ENCODE results near the gene DDAH1.

DDAH1 gene

DNA sequence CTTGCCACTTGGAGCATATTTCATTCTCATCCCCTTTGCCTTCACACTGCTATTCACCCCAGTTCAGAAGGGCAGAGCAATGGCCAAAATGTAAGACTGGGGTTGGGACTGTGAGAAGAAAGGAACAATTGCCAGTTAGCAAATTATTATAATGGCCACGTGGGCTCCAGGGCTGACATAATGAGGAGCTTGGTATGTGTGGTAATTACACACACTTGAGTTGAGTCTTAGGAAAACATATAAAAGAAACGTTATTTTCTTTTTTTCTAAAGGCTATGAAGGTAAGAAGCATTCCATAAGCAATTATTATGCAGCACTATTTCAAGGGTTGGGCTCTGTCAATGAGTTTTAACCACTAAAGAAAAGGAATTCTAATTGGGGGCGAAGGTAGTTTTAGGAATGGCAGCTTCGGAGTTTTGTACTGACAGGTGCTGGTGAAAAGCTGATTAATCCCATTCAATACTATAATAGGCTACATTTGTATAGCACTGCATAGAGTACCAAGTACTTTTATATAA, 156.1 kb downstream of the DDAH1 start:
- no peak for DNase-seq (ENCODE audit: low read depth in 2 of 3, low spot score in 2 of 3)

DNA sequence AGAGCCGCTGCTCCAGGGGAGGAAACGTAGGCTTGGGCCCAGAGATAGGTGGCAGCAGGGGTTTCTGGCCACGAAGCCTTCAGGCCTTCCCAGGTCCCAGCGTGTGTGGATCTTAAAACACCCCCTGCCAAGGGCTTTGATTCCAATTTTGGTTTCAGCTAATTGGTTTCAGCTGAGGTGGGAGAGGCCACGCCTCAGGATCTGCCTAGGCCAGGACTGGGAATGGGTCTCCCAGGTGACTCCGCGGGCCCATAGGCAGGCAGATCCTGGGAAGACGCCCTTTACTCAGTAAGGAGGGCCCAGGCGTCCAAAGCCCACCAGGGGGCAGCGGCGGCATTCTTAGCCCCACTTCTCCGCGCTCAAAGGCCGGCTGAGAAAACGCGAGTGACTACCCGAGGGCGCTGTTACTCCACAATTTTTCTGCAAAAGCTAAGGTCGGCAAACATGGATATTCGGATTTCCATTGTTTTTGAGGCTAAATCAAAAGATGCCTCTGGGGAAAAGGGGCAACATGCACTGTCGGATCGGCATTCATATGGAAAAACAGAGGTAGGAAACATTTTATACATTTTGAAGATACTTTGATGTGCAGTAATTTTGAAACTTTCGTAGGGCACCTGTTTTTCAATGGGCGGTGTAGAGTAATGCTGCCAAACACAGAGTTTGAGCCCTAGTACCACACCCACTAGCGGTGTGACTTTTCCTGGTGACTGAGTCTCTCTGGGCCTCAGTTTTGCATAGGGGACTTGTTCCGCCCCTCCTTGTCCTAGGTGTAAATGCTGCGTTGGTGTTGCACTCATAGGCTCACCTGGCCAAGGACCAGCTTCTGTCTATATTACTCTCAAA, 156.7 kb downstream of the DDAH1 start:
- peak; percentile 32 to 61 (median 45) for DNase-seq (ENCODE audit: low read depth in 2 of 3, low spot score in 2 of 3)

DNA sequence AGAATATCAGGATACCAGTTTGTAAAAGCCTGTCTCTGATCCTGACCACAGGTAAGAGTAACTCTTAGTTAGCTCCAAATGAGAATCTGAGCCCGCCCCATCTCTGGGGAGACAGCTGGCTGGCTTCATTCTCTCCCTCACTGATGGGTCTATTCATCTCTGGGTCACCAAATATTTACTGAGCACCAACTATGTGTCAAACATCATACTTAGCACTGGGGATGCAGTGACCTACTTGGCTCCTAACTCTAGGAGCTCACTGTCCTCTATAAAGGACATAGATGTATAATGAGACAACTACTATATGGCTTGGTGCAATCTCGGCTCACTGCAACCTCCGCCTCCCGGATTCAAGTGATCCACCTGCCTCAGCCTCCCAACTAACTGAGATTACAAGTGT, 158.7 kb downstream of the DDAH1 start:
- no peak for DNase-seq (ENCODE audit: low read depth in 2 of 3, low spot score in 2 of 3)

DNA sequence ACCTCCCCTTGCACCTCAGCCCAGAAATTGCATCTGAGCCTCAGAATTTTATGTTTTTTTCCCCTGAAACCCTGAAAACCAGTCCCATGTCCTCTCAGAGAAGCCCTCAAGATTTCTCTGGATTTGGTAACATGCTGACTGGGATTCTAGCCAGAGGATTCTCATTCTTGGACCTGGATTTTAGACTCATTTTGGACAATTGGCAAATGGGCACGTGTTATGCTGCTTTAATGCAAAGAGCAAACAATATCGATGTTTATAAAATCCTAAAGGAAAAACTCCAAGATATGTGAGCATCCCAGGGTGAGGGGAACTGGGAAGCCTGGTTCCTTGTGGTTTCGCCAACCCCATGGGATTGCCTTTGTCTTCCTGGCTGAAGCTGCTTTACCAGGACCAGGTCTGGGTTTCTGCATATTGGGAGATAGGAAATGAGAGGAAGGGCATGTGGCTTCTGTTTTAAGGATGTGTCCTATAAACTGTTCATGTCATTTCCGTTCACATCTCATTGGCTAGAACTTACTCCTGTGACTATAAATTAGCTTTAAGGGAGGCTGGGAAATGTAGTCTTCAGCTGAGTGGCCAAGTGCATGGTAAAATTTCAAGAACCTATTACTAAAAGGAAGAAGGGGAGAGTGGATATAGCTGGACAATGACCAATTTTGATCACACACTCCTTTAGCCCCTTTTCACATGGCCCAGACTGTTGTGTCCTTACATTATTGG, 161.4 kb downstream of the DDAH1 start:
- no peak for DNase-seq (ENCODE audit: low read depth in 2 of 3, low spot score in 2 of 3)

GRCh38 chr1:85300140-85300539, 164.8 kb downstream of the DDAH1 start:
- DNase-seq (ENCODE audit: low read depth in 2 of 3, low spot score in 2 of 3), result no peak

GRCh38 chr1:85297855-85298629, 166.9 kb downstream of the DDAH1 start:
- peak in 2 of 3 experiments; percentile 39 to 61 for DNase-seq (ENCODE audit: low read depth in 2 of 3, low spot score in 2 of 3)

GRCh38 chr1:85297538-85297854, 167.5 kb downstream of the DDAH1 start:
- no peak for DNase-seq (ENCODE audit: low read depth in 2 of 3, low spot score in 2 of 3)

- no peak for DNase-seq (ENCODE audit: low read depth in 2 of 3, low spot score in 2 of 3)
These were observed 168.0 kb downstream of the DDAH1 start for GRCh38 chr1:85296980-85297379.

DNA sequence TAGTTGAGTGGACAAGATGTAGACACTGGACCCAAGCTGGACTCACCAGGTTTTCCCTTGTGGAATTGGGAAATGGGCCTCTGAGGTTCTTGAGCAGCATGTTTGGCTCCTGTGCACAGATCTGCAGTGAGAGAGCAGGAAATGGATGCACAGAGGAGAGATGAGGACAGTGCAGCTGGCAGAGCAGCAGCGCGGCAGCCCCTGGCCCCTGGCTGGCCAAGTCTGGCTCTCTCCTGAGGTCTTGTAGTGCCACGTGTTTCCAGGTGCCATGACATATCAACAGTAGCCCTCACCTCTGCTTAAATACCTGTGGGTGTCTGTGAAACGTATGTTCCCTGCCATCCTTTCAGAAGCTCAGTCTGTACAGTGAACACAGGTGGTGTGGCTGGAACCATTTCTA, 169.3 kb downstream of the DDAH1 start:
- no peak for DNase-seq (ENCODE audit: low read depth in 2 of 3, low spot score in 2 of 3)

- DNase-seq (ENCODE audit: low read depth in 2 of 3, low spot score in 2 of 3), result no peak
These were observed 169.9 kb downstream of the DDAH1 start for GRCh38 chr1:85295006-85295431.

DNA sequence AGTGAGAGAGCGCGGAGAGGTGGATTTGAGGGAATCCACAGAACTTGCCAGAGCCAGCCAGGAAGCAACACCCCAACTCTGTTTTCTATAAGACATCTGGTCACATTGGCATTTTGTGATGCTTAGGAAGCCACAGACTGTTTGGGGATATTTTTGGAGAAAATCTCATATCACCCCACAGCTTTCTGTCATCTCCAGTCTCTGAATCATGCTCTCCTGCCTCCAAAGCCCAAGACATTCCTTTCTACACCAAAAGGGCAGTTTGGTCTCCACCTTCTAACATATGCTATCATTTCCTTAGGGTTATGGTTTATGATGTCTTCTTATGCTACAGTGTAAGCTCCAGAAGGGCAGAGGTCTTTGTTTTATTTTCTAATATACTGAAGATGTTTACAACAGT, 174.1 kb downstream of the DDAH1 start:
- DNase-seq (ENCODE audit: low read depth in 2 of 3, low spot score in 2 of 3), result no peak

- no peak for DNase-seq (ENCODE audit: low read depth in 2 of 3, low spot score in 2 of 3)
These were observed 175.1 kb downstream of the DDAH1 start for GRCh38 chr1:85289848-85290335.

DNA sequence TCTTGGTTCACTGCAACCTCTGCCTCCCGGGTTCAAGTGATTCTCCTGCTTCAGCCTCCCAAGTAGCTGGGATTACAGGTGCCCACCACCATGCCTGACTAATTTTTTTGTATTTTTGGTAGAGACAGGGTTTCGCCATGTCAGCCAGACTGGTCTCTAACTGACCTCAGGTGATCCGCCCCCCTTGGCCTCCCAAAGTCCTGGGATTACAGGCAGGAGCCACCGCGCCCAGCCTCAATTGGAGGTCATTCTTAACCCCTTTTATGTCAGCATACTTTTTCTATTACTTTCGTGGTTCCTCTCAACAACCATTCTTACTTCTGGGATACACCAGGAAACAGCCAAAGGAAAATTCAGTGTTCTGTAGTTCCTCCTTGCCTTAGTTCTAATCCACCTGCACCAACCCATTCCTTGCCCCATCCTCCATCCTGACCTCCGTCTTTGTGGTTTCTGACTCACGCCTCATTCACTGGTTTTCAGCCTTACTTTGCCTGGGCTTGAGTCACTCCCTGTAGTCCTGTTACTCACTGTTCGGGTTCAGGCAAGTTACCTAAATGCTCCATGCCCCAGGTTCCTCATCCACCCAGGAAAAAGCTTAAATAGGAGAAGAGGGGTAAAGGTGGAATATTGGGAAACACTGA, 175.6 kb downstream of the DDAH1 start:
- DNase-seq (ENCODE audit: low read depth in 2 of 3, low spot score in 2 of 3), result no peak

- no peak for DNase-seq (ENCODE audit: low read depth in 2 of 3, low spot score in 2 of 3)
These were observed 180.8 kb downstream of the DDAH1 start for GRCh38 chr1:85284202-85284601.

DNA sequence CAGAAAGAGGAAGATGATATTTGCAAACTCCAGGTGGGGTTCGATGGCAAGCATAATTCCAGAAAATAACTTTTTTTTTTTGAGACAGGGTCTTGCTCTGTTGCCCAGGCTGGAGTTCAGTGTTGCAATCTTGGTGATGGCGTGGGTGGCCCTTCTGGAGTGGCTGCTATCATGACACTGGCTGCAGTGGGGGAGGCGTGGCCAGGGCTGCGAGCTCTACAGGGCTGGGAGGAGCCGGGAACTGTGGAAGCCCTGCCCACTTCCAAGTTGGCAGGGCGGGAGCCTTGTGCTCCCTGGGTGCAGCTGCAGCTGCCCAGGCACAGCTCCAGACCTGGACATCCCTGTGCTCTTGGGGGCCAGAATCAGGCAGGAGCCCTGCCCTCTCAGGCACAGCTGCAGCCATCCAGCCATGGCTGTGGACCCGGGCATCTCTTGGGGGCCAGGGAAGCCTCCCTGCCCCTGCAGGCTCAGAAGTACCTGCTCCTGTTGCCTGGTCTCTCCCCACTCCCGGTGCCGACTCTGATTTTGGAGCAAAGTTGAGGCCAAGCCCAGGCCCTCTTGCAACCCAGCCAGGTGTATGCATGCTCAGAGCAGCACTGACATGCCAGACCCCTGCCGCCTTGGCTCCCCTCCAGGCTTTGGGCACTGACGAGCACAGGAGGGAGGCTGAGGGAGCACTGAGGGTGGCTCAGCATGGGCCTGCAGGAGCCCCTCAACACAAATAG, 181.3 kb downstream of the DDAH1 start:
- no peak for DNase-seq (ENCODE audit: low read depth in 2 of 3, low spot score in 2 of 3)

- no peak for DNase-seq (ENCODE audit: low read depth in 2 of 3, low spot score in 2 of 3)
These were observed 182.5 kb downstream of the DDAH1 start for GRCh38 chr1:85282424-85282823.

GRCh38 chr1:85280636-85281035, 184.3 kb downstream of the DDAH1 start:
- no peak for DNase-seq (ENCODE audit: low read depth in 2 of 3, low spot score in 2 of 3)

GRCh38 chr1:85279458-85280080, 185.4 kb downstream of the DDAH1 start:
- DNase-seq (ENCODE audit: low read depth in 2 of 3, low spot score in 2 of 3), result no peak

DNA sequence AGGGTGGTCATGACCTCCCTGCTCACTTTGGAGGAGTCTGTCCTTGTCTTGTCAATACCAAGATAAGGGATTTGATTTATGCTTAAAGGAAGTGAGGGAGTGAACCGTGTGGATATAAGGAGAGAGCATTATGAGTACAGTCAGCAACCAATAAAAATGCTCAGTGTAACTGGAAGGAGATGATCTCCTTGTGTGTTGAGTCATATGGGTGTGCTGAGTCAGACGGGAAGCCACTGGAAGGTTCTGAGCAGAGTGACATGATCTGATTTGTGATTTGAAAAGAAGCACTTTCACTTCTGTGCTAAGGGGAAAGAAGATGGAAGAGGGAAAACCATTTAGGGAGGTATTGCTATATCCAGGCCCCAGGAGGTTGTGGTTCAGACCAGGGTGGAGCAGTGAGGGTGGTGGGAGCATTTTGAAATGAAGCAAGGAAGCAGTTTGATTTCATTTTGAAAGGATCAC, 186.1 kb downstream of the DDAH1 start:
- DNase-seq (ENCODE audit: low read depth in 2 of 3, low spot score in 2 of 3), result no peak

DNA sequence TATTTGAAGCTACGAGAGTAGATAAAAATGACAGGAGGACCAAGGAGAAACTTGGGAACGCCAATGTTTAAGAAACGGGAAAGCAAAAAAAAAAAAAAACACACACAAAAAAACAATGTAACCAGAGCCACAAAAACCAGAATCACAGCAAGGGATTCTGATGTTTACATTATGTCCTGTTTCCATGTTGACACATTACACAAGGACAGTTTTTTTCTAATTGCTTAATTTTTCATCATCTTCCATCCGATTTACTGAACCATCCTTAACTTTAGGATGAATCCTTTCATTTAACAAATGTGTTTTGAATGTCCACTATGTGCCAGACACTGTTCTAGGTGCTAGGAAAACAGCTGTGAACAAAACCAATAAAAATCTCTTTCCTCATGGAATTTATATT, 187.2 kb downstream of the DDAH1 start:
- no peak for DNase-seq (ENCODE audit: low read depth in 2 of 3, low spot score in 2 of 3)
